ENCODE data around the gene CDK14. TPM values are rescaled to one million over a fixed set of nuclear protein-coding genes. Genes with fewer than 3 reads are reported as not detected.

CDK14 gene
- total and polyA plus RNA-seq, 2 of the 8 experiments (the other 6 are each of a cell fraction or from before 2014, with no cell fraction given) = 5.5 to 47.3 TPM

DNA sequence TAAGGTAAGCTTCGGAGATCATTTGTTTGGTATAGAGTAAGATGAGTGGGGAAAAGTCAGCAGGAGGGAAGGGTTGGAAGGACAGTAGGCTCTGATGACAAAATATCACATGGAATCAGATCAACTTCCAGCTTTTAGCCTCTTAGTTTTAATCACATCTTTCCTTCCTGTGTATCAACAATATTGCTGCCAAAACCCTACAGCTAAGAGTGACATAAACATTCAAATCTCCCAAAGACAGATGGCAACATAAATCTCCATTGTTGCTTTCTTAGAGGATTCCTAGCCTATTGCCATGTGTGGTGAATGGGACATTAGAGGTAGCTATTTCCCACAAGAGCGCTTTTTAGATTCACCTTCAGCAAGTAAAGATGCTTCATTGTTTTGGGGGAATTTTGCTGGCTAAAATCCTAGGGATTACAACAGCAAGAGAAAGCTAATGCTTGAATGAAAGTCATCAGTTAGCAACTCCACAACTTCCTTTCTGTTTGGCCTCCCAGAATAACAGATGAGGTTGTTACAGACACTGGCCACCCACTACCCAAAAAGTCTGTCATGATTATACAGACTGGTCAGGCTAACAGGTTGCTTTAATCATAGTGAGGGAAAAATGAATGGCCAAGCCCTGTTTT lies 632.9 kb downstream of the CDK14 start:
- CTCF ChIA-PET (ENCODE audit: partially characterized antibody) = interaction anchor here (0.7 kb wide), 1 partner anchor 11 kb away, joined by 3 read pairs; no protein-coding TSS in a partner anchor
- Histone ChIP-seq H3K56ac (replicated peaks; ENCODE audit: insufficient read length, low read depth, low read length) (no peak overlapping the region), H4K91ac (replicated peaks; ENCODE audit: insufficient read length, low read length) (no peak overlapping the region), H3K9ac (replicated peaks in 1 of 4; ENCODE audit: extremely low read depth in 1 of 4, low read depth in 3 of 4, low read length in 3 of 4) (no peak overlapping the region), H3K27me3 (replicated peaks in 1 of 4; ENCODE audit: control insufficient read depth in 3 of 4, extremely low read depth in 1 of 4, insufficient read depth in 3 of 4, low read length in 3 of 4) (no peaks in the 10 kb centered on the region), H2BK15ac (ENCODE audit: low read length) (no peak overlapping the region), H3K9me3 (ENCODE audit: insufficient read depth in 2 of 2, low read depth in 1 of 2, low read length in 1 of 2) (peaks cover 0 to 3% of the 10 kb centered on the region in 2 experiments; a peak in 1 of 4 replicates), H3K4me3 (ENCODE audit: extremely low read depth in 1 of 4, insufficient read depth in 2 of 4, low read depth in 3 of 4, low read length in 4 of 4) (no peak overlapping the region), H2BK12ac (ENCODE audit: low read depth, low read length) (no peak overlapping the region), H3K4me2 (ENCODE audit: insufficient read depth in 1 of 2, low read depth in 2 of 2, low read length in 2 of 2) (no peak overlapping the region), H2BK5ac (ENCODE audit: low read depth, low read length) (no peak overlapping the region), H3K36me3 (ENCODE audit: control insufficient read depth in 2 of 4, insufficient read depth in 4 of 4, low read length in 3 of 4) (no peaks in the 10 kb centered on the region), H3K23ac (ENCODE audit: insufficient read length) (no peak overlapping the region), H3K4me1 (replicated peaks in 1 of 4; ENCODE audit: control insufficient read depth in 3 of 4, insufficient read depth in 4 of 4, low read length in 3 of 4) (peaks cover 0 to 5% (median 0%) of the 10 kb centered on the region in 4 experiments; a peak in 1 of 7 replicates), H2AK5ac (ENCODE audit: low read depth, low read length) (no peak overlapping the region), H2BK120ac (replicated peaks; ENCODE audit: low read depth, low read length) (no peak overlapping the region), H4K5ac (ENCODE audit: insufficient read length, low read depth, low read length) (no peak overlapping the region), H3K27ac (ENCODE audit: low read depth, low read length) (no peak overlapping the region), H4K8ac (ENCODE audit: extremely low read depth, insufficient read depth, low read length) (no peak overlapping the region), H3K79me1 (ENCODE audit: low read depth, low read length) (no peaks in the 10 kb centered on the region), H3K23me2 (ENCODE audit: low read depth, low read length) (no peaks in the 10 kb centered on the region), H4K20me1 (replicated peaks in 1 of 2; ENCODE audit: control insufficient read depth in 1 of 2, insufficient read depth in 2 of 2, low read length in 2 of 2) (no peaks in the 10 kb centered on the region), H3K14ac (ENCODE audit: insufficient read length) (no peak overlapping the region), H3K18ac (ENCODE audit: extremely low read depth, low read length) (no peak overlapping the region), H2AFZ (ENCODE audit: low read length) (no peak overlapping the region), H2BK20ac (ENCODE audit: low read length) (no peak overlapping the region), H3K4ac (replicated peaks; ENCODE audit: insufficient read length, low read depth, low read length) (no peak overlapping the region), H3K79me2 (ENCODE audit: control insufficient read depth in 1 of 2, insufficient read depth in 2 of 2, low read length in 2 of 2) (no peaks in the 10 kb centered on the region)
- 76% methylated on average over 2 of the region's 2 CpGs; no CpG with 5 or more reads in 1 of the 2 experiments for WGBS, 2 experiments (ENCODE audit: extremely low coverage in 1 of 2, insufficient coverage in 1 of 2, insufficient read length in 1 of 2, insufficient replicate concordance in 2 of 2, low coverage in 1 of 2, low lambda C conversion rate in 2 of 2, missing lambda C conversion rate in 1 of 2)
- no peak for DNase-seq (ENCODE audit: low read depth in 1 of 2, low spot score in 2 of 2)
- POLR2A ChIA-PET (ENCODE audit: partially characterized antibody) = no interaction called here
- no peak for FAIRE-seq
- no peak for TF ChIP-seq EZH2 (IDR thresholded peaks at IDR 0.05; ENCODE audit: low read depth, low read length, severe bottlenecking)
- no peak for TF ChIP-seq RXRA (IDR thresholded peaks at IDR 0.05; ENCODE audit: insufficient read depth, low read depth, low read length)
- no peak for TF ChIP-seq SRF (IDR thresholded peaks at IDR 0.05; ENCODE audit: low read depth, low read length)
- no peak for TF ChIP-seq PHF8 (conservative IDR thresholded peaks at IDR 0.05; ENCODE audit: low read depth, low read length)
- no peak for TF ChIP-seq TAF7 (optimal IDR thresholded peaks at IDR 0.05; ENCODE audit: borderline replicate concordance, low read depth, low read length)
- no peak for TF ChIP-seq ZNF274 (IDR thresholded peaks at IDR 0.05; ENCODE audit: borderline replicate concordance, extremely low read depth, low read length)
- no peak for TF ChIP-seq CREB1 (IDR thresholded peaks at IDR 0.05)
- no peak for TF ChIP-seq KDM4A (IDR thresholded peaks at IDR 0.05; ENCODE audit: low read depth, low read length, severe bottlenecking)
- no peak for TF ChIP-seq TCF12 (IDR thresholded peaks at IDR 0.05; ENCODE audit: low read depth, low read length)
- TF ChIP-seq CBX8 (IDR thresholded peaks at IDR 0.05; ENCODE audit: borderline replicate concordance, low read depth, low read length) = no peak
- TF ChIP-seq CEBPB (IDR thresholded peaks at IDR 0.05; ENCODE audit: low read depth, low read length) = no peak
- no peak for TF ChIP-seq CBX5 (IDR thresholded peaks at IDR 0.05; ENCODE audit: low read depth, low read length)
